Measurements from ENCODE around the gene ANKRD44.

DNA sequence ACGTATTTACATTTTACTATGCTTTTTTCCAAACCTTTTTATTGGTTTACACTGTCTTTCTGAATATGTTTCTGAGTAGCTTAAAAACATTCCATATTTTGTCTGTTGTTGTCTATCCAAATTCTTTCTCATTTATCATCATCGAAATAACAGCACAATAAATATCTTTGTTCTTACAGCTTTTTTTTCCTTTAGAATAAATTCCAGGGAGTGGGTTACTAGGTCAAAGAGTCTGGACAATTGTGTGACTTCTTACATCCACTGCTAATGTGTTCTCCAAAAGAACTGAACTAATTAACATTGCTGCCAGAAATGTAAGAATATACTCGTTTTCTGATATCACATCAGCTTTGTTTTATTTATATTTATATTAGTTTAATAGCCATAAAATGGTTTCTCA is 59.4 kb downstream of the ANKRD44 start:
- TF ChIP-seq ZNF274 (IDR thresholded peaks at IDR 0.05; ENCODE audit: low read depth, low read length) (no peak), YY1 (IDR thresholded peaks at IDR 0.05; ENCODE audit: insufficient read depth, insufficient read length) (no peak)
